HG02973 (cell line): Measurements from ENCODE around the gene CEP97.
"Not testable (repeated sequence)": the region's sequence is repeated elsewhere in the genome, so short reads cannot be mapped to it uniquely, and the experiment has no call there.

ENCODE experiments used
- ATAC-seq: cut with Tn5 transposase; IDR thresholded peaks from one replicate; pipeline ENCODE4 v1.9.1; 2021; ENCODE audit warnings: moderate library complexity; ENCODE audit not compliant: unreplicated experiment

CEP97 gene

GRCh38 chr3:101702726-101703125 is 21.7 kb upstream of the CEP97 start:
- ATAC-seq = no peak

- no peak for ATAC-seq
Observed at GRCh38 chr3:101703169-101703568, 21.2 kb upstream of the CEP97 start.

DNA sequence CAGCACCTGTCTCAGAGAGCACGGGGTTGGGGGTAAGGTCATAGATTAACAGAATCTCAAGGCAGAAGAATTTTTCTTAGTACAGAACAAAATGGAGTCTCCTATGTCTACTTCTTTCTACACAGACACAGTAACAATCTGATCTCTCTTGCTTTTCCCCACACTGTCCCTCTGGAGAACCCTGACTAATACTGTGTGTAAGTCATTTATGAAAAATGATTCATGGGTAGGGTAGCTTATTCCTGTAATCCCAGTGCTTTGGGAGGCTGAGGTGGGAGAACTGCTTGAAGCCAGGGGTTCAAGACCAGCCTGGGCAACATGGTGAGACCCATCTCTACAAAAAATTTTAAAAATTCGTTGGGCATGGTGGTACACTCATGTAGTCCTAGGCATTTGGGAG is 19.8 kb upstream of the CEP97 start:
- ATAC-seq = not testable (repeated sequence)

DNA sequence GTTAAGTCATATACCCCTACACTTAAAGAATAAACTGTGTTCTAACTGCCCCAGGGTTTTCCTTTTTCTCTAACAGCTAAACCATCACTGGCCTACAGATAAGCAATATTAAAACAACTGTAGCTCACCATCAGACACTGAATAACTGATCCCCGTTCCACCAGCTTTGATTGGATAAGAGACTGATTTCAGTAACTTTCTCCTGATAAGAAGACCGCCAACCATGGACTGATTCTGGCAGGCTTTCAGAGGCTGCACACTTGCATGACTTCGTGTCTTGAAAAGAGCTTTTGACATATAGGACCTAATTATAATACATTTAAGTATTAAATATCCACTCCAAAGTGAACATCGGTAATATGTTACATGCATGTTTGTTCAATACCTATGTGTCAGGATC is 15.3 kb upstream of the CEP97 start:
- ATAC-seq = no peak

- ATAC-seq = no peak
Observed at GRCh38 chr3:101718455-101718854, 6.0 kb upstream of the CEP97 start.

DNA sequence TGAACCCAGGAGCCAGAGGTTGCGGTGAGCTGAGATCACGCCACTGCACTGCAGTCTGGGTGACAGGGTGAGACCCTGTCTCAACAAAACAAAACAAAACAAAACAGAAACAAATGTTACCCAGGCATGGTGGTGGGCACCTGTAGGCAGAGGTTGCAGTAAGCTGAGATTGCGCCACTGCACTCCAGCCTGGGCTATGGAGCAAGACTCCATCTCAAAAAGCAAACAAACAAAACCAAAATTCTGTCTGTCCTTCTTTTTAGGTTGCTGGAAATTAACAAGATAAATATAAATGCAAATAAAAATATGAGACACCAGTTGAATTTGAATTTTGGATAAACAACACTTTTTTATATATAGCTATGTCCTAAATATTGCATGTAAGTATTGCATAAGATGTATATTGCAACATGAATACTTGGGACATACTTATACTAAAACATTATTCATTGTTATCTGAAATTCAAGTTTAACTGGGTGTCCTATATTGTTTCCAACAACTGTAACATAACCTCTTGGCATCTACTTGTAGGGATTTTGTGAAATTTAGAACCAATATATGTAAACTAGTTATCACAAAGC is 4.7 kb upstream of the CEP97 start:
- no peak for ATAC-seq

DNA sequence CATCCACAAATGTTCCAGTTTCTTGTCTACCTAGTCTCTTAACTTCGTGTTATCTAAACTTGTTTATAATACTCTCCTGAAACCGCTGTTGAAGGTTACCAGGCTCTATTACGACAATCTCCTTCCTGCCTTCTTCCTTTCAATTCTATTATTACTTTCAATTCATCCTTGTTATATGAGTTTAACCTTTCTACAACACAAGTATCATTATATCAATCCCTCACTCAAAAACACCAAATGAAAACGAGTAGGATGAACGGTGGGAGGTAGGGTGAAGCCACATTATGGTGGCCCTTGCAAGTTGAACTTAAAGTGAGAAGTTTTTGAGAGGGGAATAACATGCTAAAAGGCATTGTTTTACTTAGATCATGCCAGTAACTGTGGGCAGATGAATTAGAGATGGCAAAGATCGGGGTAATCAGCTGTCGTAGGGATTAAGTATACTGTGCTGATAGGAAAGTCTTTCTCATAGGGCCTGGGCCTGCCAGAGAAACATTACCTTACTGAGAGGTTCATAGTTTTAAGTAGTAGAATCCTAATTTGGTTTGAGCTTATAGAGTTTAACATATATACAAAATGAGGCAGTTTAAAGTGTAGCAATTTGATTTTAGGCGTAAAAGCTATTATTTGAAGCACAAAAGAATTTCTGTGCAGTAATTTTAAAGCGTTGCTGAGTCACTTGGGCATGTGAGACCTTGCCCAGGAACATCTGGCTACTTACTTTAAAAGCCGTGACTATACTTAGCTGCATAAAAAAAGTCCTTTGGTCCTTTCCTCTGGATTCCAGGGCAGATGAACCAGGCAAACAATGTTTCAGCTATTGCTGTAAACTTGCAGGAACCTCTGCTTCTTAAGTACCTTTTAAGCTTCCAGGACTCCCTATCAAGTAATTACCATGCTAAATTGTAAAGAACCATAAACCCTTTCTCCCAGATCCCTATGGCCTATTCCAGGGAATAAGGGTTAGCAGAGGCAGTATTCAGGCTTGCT is 3.3 kb upstream of the CEP97 start:
- no peak for ATAC-seq

DNA sequence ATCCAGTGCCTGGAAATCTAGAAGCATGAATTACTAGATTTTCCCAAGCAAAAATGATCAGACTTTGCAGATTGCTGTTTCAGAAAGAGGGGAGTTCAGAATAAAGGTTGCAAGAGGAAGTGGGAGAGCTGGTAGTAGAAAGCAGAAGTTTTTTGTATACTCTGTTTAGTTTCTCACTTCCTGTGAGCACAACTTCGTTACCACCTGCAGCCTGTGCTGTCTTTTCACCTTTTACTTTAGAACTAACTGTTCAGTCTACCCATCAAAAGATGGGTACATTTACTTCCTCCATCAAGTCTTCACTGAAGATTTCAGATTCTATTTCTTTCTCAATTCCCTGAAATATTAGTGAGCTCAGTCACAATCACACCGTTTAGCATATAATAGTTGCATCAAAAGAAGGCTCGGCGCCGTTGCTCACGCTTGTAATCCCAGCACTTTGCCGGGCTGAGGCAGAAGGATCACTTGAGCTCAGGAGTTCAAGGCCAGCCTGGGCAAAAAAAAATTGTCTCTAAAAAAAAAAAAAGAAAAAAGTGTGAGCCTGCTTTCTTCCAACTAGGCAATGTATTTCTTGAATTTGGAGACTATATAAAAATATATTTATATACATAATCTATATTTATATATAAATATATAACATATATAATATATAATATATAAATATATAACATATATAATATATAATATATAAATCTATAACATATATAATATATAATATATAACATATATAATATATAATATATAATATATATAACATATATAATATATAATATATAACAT is 1.8 kb upstream of the CEP97 start:
- peak; percentile 48 for ATAC-seq

GRCh38 chr3:101725194-101725889 is 928 bp downstream of the CEP97 start:
- peak; percentile 16 for ATAC-seq

DNA sequence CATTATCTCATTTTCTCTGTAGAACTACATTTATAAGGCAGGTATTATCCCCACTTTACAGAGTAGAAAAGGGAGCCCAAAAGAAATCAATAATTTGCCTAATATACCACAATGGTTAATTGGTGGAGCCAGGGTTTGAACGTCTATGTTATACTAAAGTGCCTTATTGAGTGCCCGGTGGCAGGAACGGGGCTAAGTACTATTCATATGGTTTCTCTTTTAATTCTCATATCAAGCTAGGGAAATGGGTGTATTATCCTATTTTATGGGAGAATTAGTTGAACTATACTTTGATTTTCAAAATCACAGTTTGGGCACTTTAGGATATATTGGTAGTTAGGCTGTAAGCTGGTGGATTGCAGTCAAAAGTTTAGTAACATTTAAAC is 1.5 kb downstream of the CEP97 start:
- no peak for ATAC-seq

- no peak for ATAC-seq
Observed at GRCh38 chr3:101729586-101729985, 5.2 kb downstream of the CEP97 start.

- no peak for ATAC-seq
Observed at GRCh38 chr3:101730839-101731238, 6.4 kb downstream of the CEP97 start.

DNA sequence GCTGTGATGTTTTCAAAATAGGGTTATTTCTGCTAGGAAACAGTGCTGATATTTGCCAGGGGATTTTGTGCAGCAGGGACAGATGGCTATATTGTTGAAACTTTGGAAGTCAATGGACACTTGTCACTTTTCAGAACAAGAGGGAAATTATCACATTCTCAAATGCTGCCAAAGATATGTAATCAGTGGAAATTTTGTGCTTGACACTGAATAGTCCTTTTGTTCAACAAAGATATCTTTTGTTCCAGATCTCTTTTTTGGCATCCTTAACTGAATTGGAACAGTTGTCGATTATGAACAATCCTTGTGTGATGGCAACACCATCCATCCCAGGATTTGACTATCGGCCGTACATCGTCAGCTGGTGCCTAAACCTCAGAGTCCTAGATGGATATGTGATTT is 7.8 kb downstream of the CEP97 start:
- no peak for ATAC-seq

GRCh38 chr3:101735833-101736232 is 11.4 kb downstream of the CEP97 start:
- ATAC-seq = no peak

DNA sequence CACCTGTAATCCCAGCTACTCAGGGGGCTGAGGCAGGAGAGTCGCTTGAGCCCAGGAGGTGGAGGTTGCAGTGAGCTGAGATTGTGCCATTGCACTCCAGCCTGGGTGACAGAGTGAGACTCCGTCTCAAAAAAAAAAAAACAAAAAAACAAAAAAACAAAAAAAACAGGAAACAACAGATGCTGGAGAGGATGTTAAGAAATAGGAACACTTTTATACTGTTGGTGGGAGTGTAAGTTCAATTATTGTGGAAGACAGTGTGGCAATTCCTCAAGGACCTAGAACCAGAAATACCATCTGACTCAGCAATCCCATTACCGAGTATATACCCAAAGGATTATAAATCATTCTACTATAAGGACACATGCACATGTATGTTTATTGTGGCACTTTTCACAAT is 17.5 kb downstream of the CEP97 start:
- ATAC-seq = not testable (repeated sequence)

DNA sequence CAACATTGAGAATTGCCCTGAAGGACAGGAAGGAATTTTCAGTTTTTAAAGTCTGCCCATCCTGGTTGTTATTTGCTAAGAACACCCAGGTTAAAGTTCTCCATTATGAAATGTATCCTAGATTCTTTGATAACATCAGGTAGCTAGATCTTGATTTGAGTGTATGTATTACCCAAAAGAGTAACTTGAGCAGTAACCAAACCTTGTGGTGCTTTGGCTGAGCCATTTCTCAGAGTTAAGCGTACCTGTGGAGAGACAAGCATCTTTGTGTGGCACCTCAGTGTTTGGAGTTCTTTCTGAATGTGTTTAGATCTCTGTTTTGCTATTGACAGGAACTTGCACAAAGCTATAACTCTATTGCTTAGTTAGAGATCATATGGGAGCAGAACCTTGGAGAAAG is 20.4 kb downstream of the CEP97 start:
- ATAC-seq = no peak

GRCh38 chr3:101745934-101746333 is 21.5 kb downstream of the CEP97 start:
- not testable (repeated sequence) for ATAC-seq

DNA sequence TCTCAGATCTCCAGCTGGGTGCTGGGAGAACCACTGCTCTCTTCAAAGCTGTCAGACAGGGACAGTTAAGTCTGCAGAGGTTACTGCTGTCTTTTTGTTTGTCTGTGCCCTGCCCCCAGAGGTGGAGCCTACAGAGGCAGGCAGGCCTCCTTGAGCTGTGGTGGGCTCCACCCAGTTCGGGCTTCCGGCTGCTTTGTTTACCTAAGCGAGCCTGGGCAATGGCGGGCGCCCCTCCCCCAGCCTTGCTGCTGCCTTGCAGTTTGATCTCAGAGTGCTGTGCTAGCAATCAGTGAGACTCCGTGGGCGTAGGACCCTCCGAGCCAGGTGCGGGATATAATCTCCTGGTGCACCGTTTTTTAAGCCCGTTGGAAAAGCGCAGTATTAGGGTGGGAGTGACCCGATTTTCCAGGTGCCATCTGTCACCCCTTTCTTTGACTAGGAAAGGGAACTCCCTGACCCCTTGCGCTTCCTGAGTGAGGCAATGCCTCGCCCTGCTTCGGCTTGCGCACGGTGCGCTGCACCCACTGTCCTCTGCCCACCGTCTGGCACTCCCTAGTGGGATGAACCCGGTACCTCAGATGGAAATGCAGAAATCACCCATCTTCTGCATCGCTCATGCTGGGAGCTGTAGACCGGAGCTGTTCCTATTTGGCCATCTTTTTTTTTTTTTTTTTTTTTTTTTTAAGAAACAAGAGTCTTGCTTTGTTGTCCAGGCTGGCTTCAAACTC is 29.1 kb downstream of the CEP97 start:
- not testable (repeated sequence) for ATAC-seq

GRCh38 chr3:101758224-101758623 is 33.8 kb downstream of the CEP97 start:
- ATAC-seq = no peak

DNA sequence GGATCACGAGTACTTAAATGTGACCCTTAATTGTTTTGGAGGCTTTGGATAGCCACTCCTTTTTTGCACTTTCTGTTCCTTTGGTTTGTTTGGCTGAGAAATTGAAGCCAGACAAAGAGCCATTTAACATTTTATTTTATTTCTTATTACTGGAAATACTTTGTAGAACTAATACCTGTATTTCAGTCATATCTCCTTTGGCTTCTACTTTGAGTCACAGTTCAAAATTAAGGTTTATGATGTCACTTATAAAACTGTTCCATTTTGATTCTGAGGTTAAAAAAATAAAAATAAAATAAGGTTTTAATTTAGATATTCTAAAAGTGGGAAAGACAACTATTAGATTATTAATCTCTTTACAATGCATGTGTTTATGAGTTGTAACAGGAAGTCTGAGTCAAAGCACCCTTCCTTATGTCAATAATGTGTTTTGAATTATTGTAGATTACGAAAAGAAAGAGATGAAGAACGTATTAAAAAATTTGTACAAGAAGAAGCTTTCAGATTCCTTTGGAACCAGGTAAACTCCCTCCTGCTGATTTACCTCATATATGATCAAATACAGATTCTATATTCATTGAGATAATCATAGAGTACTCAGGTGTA is 37.7 kb downstream of the CEP97 start:
- ATAC-seq = no peak
